NCI-H146 treated with DMSO at 0.1 percent for 48 hours (cell line): Measurements from ENCODE around the gene MYD88.

Experiments
- DNase-seq: peaks from one replicate; lab custom pipeline; 2025; ENCODE audit not compliant: unreplicated experiment; lab: John Stamatoyannopoulos, UW

MYD88 gene

DNA sequence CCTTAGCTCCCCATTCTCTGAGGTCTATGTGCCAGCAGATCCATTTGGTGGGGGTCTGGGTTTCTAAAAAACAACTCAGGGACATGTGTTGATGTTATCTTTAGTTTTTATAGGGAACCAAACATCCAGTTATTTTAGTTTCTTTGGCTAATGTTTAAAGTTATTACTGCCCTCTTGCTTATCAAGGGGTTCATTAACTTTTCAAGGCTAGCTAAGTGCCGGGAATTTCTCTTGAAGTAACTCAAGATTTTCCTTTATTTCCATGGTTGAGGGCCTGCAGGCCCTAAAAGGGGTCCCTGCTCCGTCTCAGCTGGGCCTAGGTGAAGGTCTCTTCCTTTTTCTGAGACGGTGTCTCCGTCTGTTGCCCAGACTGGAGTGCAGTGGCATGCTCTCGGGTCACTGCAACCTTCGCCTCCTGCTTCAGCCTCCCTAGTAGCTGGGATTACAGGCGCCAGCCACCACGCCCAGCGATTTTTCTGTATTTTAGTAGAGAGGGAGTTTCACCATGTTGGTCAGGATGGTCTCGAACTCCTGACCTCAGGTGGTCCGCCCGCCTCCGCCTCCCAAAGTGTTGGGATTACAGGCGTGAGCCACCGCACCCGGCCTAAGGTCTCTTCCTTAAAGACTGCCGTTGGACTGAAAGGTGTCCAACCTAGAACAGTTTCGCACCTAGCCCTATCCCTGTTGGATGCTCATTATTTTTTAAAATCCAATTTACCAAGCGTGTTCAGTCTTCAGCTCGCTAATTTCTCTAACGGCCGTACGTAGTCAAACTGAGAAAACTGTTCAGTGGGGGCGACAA lies 25.6 kb downstream of the MYD88 start:
- no peak for DNase-seq

DNA sequence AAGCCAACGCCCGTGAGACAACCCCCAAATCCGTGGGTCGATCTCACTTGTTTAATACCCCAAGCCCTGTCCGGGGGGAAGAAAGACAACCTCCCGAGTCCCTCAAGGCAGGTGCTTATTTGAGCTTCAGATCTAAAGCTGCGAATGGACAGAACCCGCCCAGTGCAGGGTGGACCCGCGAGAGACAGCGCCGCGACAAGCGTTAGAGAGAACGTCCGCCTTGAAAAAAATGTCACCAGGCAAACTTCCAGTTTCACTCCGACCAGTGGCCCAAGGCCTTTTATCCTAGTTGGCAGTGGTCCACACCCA lies 26.1 kb downstream of the MYD88 start:
- no peak for DNase-seq

DNA sequence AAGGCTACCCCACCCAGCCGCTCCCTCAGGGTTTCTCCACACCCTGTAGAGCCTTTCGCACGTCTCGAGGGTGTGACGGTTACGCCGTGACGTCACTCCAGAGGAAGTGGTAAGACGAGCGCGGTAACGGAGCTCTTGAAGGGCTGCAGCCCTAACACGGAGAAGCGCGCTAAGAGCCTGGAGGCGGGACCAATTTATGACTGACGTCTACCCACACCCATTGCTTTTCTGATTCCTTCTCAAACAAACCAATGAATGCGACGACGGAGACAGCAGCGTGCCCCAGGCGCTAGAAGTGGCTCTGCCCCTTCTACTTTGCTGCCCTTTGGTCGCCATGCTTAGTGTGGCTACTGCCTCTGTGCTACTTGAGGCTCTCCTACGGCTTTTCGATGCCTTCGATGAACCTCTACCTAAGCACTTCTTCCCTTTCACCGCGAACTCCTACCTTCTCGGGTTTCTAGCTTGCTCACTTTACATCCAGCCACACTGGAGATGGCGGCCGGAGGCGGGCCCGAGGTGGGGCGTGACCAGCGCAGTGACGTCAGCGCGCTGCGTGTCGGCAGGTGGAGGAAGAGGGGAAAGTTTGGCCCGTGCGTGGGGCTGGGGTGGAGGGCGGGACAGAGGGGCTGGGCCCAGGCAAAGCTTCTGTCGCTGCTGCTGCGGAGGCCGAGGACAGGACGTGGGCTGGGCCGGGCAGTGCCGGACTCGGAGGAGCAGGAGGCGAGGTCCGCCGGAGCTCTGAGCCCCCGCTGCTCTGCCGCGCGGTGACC lies 26.7 kb downstream of the MYD88 start, which contains the start of gene OXSR1:
Gene OXSR1 (plus strand): TSS at position 586 of the 770 bp plus-strand sequence. CDS start 340 bp downstream, outside the sequence.
- DNase-seq, result peak; percentile 95

DNA sequence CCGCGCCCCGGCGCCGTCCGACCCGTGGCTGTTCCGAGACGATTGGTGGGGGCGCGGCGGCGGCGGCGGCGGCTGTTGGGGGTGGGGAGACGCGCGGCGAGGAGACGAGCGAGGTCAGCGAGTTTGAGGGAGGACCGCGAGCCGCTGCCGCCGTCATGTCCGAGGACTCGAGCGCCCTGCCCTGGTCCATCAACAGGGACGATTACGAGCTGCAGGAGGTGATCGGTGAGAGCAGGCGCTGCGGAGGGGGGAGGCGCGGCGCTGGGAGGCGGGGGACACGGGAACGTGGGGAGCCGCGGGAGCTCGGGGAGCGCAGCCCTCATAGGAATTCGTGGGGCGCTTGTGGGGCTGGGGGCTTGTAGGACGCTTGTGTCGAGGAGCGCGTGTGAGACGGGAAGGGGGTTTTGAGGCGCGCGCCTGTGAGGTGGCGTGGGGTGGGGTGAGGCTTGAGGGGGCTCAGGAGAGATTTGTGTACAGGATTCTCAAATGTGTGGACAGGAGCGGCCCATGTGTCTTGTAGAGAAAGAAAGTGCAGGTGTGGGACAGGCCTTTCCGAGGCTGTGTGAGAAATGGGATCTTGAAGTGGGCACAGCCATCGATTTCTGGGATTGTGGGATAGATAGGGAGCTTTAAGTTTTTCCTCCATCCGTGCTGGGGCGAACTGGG lies 27.4 kb downstream of the MYD88 start:
- peak; percentile 38 for DNase-seq

DNA sequence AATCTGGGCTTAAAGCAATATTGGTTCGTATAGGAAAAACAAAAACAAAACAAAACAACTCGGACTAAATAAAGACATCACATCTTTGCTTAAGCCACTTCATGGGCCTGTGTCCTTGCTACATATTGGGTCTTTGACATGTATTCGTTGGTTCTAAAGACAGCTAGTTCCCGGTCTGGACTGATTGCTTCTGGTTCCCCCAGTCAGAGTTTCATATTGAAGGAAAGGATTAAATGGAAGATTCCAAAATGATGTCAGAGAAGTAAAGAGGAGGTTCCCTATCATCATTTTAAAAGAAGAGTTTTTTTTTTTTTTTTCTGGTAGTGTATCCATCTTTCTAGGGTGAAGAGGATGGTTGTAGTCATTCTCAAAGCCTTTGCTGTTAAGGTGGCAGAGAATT lies 29.1 kb downstream of the MYD88 start:
- DNase-seq, result no peak

DNA sequence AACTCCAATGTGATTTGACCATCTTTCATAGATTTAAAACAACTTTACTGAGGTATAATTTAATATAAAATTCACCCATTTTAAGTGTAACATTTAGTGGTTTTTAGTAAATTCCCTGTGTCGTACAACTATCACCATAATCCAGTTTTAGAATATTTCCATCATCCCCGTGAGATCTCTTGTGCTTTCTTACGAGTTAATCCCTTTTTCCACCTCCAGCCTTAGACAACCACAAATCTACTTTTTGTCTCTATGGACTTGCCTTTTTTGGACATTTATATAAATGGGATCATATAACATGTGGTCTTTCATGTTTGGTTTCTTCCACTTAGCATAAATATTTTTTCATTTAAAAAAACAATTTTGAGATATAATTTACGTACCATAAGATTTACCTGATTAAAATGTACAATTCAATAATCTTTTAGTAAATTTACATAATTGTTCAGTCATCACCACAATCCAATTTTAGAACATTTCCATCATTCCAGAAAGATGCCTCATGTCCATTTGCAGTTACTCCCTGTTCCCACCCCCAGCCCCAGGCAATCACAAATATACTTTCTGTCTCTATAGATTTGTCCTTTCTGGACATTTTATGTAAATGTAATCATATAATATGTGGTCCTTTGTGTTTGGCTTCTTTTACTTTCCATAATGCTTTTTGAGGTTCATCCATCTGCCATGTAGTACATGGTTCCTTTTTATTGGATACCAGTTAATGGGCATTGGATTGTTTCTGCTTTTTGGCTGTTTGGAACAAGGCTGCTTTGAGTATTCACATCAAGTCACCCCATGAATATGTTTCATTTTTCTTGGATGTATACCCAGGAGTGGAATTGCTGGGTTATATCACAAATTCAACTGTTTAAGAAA lies 29.9 kb downstream of the MYD88 start:
- DNase-seq, result no peak

DNA sequence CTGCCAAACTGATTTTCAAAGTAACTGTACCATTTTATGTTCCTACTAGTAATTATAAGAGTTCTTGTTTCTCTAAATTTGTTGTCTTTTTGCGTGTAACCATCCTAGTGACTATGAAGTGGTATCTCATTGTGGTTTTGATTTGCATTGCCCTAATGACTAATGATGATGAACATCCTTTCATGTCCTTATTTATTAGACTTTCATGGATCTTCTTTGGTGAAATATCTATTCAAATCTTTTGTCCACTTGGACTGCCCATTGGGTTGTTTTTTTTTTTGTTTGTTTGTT lies 30.5 kb downstream of the MYD88 start:
- no peak for DNase-seq

DNA sequence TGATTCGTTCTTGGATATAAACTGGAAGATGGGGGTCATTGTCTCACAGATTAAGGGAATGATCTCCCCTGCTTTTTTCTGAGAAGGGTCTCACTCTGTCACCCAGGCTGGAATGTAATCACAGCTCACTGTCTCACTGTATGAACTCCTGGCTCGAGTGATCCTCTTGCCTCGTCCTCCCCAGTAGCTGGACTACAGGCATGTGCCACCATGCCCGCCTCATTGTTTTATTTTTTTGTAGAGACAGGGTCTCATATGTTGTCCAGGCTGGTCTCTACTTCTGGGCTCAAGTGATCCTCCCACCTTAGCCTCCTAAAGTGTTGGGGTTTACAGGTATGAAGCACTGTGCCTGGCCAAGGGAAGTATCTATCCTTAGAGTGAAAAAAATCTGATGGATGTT lies 32.3 kb downstream of the MYD88 start:
- no peak for DNase-seq

DNA sequence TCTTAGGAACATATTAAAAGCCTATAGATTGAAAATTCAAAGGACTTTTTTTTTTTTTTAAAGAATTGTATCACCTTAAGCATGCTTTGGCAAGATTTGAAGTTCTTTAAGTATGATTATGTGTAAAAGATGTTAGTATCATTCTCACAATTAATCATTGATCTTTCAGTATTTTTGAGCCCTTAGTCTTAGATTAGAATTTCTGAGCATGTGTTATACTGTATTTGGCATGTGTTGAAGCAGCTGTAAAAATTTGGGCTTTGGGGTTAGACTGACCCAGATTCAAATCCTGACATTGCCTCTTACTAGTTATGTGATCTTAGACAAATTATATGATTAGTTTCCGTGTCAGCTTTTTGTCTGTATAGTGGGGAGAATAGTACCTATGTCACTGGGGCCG lies 33.2 kb downstream of the MYD88 start:
- DNase-seq, result no peak

DNA sequence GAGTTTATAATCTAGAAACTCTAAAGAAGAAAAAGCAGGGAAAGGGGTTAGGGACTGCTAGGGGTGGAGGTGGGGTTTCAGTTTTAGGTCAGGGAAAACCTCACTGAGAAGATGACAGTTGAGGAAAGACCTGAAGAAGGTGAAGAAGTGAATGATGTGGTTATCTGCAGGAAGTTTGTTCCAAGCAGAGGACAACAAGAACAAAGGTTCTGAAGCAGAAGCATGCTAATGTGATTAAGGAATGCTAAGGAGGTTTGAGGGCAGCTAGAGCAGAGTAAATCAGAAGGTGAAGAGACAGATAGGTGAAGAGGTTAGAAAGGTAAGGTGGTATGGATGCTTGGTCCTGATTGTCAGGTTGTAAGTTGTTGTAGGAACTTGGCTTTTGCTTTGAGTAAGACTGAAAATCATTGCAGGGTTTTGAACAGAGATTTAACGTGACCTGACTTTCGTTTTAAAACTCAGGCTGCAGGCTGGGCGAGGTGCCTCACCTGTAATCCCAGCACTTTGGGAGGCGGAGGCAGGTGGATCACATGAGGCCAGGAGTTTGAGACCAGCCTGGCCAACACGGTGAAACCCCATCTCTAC lies 35.5 kb downstream of the MYD88 start:
- DNase-seq, result no peak

DNA sequence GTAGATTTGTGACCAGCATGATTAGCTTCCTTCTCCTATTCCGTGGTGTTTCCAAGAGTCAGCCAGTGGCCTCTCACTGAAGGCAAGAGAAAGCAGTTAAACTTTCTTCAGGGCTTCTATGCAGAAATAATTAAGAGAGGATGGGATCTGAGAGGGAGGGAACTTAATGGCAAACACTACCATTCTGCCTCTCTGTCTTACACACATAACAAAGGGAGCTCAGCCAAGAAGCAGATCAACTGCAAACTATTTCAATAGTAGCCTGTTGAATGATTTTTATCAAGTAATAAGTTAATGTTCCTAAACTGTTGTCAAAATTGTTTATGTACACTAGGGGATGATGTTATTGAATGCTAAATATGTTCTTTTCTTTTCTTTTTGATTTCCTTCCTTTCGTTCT lies 38.7 kb downstream of the MYD88 start:
- DNase-seq, result no peak

DNA sequence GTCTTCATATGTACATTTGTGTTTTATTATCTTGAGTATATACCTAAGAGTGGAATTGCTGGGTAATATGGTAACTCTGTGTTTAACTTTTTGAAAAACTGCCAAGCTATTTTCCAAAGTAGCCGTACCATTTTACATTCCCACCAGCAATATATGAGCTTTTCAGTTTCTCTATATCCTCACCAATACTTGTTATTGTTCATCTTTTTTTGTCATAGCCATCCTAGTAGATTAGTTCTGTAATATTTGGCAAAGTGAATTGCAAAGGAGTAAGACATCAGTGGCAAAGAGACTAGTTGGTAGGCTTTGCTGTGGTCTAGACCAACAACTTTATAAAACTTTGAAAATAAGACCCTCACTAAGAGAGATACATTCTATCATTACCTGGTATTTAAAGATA lies 48.3 kb downstream of the MYD88 start:
- no peak for DNase-seq

DNA sequence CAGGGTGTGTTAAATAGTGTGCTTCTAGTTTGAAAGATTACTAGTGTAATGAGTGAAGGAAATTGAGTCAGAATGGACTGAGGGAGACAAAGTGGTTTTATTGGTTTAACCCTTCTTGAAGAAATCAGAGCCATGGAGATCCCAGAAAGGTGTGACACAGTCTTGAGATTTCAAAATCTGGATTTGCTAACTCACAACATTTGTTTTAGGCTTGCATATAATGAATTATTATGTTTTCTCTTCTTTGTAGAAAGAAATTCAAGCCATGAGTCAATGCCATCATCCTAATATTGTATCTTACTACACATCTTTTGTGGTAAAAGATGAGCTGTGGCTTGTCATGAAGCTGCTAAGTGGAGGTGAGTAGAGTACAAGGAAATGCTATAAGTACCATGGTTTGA lies 52.0 kb downstream of the MYD88 start:
- DNase-seq, result no peak
